Prostate gland (tissue), 2 donors: Measurements from ENCODE around the gene NEUROD4.

Experiments
- POLR2A ChIP-seq: fragments of 450-650 bp; IDR thresholded peaks from one replicate; pipeline ENCODE4 v1.6.1; 2016; ENCODE audit warnings: antibody characterized with exemption, mild to moderate bottlenecking
- TF ChIP-seq, protein P1 (sequence below), 4 experiments: fragments of 200-600 bp in 2 of 4; fragments of 450-650 bp in 2 of 4; sonication (generic) in 2 of 4; IDR thresholded peaks; 1 replicate in 3 of 4; 2 replicates in 1 of 4; pipeline ENCODE4 v1.5.1; 2016 to 2019; ENCODE audit warnings: antibody characterized with exemption in 4 of 4, mild to moderate bottlenecking in 2 of 4, moderate library complexity in 2 of 4

DNA sequence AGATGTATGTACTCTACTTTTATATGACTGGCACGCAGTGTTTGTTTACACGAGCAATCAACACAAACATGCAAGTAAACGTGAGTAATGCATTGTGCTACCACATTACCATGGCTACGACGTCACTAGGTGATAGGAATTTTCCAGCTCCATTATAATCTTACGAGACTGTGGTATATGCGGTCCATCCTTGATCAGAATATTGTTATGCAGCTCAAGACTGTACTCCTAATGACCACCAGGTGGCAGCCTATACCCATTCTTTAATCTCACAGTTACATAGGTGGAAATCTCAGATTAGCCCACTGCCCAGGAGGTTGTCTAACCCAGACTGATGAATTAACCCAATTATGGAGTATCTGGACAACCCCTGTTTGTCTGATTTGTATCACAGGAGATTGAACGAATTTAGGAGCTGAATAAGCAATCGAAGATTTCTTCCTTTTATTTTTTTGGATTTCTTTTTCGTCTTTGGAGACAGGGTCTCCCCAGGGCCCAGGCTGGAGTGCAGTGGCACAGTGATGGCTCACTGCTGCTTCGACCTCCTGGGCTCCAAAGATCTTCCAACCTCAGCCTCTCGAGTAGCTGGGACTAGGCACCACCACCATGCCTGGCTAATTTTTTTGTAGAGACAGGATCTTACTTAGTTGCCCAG lies 26.5 kb upstream of the NEUROD4 start:
- TF ChIP-seq, protein P1, sequence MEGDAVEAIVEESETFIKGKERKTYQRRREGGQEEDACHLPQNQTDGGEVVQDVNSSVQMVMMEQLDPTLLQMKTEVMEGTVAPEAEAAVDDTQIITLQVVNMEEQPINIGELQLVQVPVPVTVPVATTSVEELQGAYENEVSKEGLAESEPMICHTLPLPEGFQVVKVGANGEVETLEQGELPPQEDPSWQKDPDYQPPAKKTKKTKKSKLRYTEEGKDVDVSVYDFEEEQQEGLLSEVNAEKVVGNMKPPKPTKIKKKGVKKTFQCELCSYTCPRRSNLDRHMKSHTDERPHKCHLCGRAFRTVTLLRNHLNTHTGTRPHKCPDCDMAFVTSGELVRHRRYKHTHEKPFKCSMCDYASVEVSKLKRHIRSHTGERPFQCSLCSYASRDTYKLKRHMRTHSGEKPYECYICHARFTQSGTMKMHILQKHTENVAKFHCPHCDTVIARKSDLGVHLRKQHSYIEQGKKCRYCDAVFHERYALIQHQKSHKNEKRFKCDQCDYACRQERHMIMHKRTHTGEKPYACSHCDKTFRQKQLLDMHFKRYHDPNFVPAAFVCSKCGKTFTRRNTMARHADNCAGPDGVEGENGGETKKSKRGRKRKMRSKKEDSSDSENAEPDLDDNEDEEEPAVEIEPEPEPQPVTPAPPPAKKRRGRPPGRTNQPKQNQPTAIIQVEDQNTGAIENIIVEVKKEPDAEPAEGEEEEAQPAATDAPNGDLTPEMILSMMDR (IDR thresholded peaks at IDR 0.05): peak; percentile 77 to 92 (median 82)
- TF ChIP-seq POLR2A: no peak
